ENCODE data around the gene CDV3.

GRCh38 chr3:133548090-133548489, 25.4 kb upstream of the CDV3 start:
- TF ChIP-seq GATA2 (IDR thresholded peaks at IDR 0.05; ENCODE audit: low read depth, low read length): no peak
- TF ChIP-seq GATA3 (IDR thresholded peaks at IDR 0.05; ENCODE audit: low read depth, low read length): no peak
